Right lobe of liver (tissue), 4 donors: ENCODE measurements around the gene SLC31A1.

Source experiments
- CTCF ChIP-seq, 4 donors: fragments of 200-600 bp in 3 of 4; fragments of 450-650 bp in 1 of 4; IDR thresholded peaks; one replicate each; pipeline versions ENCODE4 v1.5.1 to v1.8.0; 2016 to 2022; ENCODE audit warnings: antibody characterized with exemption in 4 of 4, mild to moderate bottlenecking in 2 of 4
- POLR2A ChIP-seq: fragments of 450-650 bp; IDR thresholded peaks from one replicate; pipeline ENCODE4 v1.6.1; 2017; ENCODE audit warnings: antibody characterized with exemption, mild to moderate bottlenecking
- donor health status: DM: no; HTN: no; CAD: no.
- donor health status: DM: no; HTN: no; CAD: no.
- donor health status: DM: no; HTN: yes; CAD: no.

- TF ChIP-seq CTCF (IDR thresholded peaks at IDR 0.05), result no peak
- TF ChIP-seq POLR2A, result peak; percentile 92
Measured at GRCh38 chr9:113275157-113276131, 54.1 kb downstream of the SLC31A1 start, which contains the start of the genes CDC26 and PRPF4.
